ENCODE data around the gene IFI6.

DNA sequence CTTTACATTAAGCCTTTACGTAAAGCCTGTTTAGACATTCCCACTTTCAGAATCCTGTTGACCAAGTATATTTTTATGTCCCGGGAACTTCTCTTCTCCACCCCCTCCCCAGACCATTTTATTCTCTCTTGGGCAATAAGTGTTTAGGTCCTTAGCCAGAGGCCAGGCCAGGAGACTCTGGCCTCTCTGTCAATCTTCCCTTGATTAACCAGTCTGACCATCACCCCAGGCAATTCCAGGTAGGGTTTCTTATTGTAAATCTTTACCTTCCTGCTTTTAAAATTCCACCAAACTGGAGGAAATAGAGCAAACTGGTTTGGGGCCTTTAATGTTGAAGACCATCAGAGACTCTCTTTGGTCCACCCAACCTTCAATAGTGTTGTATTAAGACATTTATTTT is 12.2 kb upstream of the IFI6 start:
- TF ChIP-seq CTCF (optimal IDR thresholded peaks at IDR 0.05 in 1 of 3, IDR thresholded peaks at IDR 0.05 in 1 of 3, conservative IDR thresholded peaks at IDR 0.05 in 1 of 3; ENCODE audit: extremely low read depth in 1 of 3, insufficient read depth in 2 of 3, low read length in 3 of 3) (no peak), EZH2 (IDR thresholded peaks at IDR 0.05; ENCODE audit: low read length) (no peak)
